Right renal cortex interstitium (tissue), 3 donors: ENCODE data around the gene APCDD1. TPM values are rescaled to one million over a fixed set of nuclear protein-coding genes. Genes with fewer than 3 reads are reported as not detected.
"Not testable (repeated sequence)": the region's sequence is repeated elsewhere in the genome, so short reads cannot be mapped to it uniquely, and the experiment has no call there.

Source experiments
- DNase-seq, 3 donors: peaks; one replicate each; pipeline ENCODE4 v3.0.0-alpha.2; 2013; ENCODE audit warnings: low read depth in 3 of 3, low spot score in 2 of 3
- polyA plus RNA-seq, 3 donors: library from polyadenylated mRNA; unstranded; fragments of 120-200 nt; gene quantifications; one replicate each; pipeline ENCODE4 v1.2.1, GENCODE V29; 2013; ENCODE audit not compliant: insufficient read length in 3 of 3

The APCDD1 gene
- polyA plus RNA-seq, 3 donors, result 57.3 to 126 (median 126) TPM

DNA sequence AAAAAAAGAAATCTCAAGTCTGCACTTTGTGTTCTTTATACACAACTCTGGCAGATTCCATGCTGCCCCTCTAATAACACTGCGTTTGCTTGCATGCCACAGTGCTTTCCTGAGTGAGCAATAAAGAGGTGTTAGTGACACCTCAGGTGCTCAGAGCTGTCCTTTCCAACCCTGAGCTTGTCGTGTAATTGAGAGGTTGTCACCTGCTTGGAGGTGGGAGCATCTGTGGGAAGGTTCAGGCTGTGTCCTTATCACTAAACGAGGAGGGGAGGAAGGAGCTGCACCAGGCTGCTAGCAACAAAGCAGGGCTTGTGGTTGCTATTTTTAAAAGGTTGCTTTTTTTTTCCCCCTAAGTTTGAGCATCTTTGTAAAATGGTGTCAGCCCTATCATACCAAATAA, 31.9 kb downstream of the APCDD1 start:
- DNase-seq, result no peak

DNA sequence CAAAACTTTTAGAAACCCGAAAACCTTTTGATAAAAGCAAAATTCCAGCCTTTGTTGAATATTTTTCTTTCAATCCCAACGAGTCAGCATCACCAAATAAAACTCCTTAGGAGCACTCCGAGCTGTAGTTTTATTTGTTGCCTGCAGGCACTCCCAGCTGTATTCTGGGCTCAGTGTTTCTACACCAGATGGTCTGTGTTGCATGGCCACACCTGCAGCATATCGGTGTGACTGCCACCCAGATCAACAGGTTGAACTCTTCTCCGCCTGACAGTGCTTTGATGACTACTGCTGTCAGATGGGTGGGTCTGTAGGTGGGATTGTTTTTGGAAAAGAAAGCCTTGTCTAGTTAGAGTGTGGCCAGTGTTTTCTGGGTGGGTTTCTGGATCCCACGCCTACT, 32.7 kb downstream of the APCDD1 start:
- DNase-seq, result no peak

DNA sequence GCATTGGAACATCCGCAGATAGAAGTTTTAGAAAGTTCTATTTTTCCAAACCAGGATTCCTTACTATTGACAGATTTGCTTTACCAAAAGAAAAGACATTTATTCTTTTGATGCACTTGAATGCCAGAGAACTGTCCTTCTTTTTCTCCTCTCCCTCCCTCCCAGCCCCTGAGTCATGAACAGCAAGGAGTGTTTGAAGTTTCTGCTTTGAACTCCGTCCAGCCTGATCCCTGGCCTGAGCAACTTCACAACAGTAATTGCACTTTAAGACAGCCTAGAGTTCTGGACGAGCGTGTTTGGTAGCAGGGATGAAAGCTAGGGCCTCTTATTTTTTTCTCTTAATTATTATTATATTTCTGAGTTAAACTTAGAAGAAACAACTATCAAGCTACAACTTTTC, 33.6 kb downstream of the APCDD1 start:
- DNase-seq, result no peak

DNA sequence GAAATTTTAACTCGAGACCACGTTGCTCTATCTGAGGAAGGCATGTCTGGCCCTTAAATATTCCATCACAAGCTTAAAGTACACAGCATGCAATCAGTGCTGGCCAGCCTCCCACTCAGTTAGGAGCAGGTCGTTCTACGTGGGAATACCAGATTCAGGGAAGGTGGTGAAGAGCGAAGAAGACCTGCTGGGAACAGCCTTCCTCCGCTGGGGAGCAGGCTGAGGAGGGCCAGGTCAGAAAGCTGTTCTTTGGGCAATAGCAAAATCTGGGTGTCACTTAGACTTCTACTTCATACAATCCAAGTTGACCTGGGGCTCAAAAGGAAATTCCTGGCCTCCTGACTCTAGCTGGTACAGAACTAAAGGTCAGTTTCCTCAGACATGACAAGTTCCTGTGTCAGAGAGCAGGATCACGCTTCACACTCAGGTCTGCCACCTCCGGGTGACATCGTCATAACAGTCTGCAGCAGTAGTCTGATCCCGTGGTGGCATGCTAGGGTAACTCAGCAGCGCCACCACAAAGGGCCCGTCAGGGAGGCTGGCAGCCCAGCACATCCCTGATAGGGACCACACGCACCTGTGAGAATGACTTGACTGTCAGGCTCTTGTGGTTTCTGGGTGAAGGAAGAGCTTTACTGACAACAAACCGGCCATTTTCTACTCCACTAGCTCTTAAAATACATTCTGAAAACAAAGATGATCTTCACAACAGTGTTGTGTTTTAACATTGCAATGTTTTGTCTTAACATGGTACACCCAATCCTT, 36.1 kb downstream of the APCDD1 start:
- no peak for DNase-seq

DNA sequence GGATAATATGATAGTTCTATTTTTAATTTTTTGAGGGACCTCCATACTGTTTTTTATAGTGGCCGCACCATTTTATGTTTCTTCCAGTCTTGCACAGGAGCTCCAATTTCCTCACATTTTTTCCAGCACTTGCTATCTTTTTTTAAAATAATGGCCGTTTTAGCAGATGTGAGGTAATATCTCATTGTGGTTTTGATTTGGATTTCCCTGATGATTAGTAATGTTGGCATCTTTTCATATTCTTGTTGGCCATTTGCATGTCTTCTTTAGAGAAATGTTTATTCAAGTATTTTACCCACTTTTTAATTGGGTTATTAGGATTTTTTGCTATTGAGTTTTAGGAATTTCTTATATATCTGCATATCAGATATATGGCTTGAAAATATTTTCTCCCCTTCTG, 41.5 kb downstream of the APCDD1 start:
- no peak for DNase-seq

DNA sequence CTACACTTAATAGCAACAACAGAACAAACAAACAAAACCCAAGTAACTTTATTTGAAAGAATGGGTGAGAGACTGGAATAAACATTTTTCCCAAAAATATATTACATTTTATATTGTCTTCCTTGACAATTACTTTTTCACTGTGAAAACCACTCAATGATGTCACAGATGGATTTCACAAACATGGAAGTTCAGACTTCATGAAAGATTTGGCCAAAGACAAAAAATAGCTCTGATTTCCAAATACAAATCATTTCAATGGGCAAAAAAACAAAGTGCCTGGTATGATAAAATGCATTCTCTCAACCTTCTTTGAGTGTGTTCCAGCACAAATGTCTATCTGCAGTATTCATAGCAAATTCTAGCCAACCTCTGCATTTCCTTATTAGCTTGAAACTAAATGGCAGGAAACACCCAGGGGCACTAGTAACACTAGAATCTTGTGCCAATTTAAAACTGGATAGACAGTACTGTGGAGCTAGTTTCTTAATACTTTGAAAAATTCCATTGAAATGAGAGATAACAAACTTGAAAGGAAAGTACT, 42.8 kb downstream of the APCDD1 start:
- no peak for DNase-seq

DNA sequence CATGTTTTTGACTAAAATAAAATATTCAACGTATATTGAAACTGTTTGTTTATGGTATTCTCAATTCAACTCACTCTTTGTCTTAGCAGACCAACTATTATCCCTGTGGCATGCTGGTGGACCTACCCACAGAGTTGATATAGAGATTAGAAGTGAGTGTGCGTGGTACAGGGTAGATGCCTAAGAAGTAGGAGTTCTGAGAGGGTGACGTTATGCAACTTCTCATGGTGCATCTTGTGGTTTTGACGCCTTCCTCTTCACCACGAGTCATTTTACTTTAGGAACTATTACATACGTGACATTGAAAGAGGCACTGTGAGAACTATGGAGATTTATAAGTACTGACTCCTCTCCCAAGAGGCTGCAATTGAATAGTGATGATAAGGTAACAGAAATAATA, 44.8 kb downstream of the APCDD1 start:
- DNase-seq, result no peak

DNA sequence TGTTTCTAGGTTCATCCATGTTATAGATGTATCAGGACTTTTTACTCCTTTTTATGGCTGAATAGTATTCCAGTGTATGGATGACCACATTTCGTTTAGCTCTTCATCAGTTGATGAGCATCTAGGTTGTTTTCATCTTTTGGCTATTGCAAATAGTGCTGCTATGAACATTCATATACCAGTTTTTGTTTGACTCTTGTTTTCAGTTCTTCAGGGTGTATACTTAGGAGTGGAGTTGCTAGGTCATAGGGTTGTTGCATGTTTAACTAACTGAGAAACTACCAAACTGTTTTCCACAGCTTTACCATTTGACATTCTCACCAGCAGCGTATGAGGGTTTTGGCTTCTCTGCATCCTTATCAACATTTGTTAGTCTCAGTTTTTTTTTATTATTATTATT, 45.6 kb downstream of the APCDD1 start:
- no peak for DNase-seq

DNA sequence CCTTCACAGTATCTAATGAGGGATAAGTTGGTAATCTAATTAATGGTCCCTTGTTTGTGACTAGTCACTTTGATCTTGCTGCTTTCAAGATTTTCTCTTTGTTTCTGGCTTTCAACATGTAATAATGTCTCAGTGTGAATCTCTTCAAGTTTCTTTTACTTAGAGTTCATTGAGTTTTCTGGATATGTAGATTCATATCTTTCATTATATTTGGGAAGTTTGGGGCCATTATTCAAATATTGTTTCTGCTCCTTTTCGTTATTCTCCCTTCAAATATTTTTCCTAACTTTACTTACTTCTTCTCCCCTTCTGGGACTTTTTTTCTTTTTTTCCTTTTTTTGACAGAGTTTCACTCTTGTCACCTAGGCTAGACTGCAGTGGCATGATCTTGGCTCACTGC, 50.3 kb downstream of the APCDD1 start:
- no peak for DNase-seq

DNA sequence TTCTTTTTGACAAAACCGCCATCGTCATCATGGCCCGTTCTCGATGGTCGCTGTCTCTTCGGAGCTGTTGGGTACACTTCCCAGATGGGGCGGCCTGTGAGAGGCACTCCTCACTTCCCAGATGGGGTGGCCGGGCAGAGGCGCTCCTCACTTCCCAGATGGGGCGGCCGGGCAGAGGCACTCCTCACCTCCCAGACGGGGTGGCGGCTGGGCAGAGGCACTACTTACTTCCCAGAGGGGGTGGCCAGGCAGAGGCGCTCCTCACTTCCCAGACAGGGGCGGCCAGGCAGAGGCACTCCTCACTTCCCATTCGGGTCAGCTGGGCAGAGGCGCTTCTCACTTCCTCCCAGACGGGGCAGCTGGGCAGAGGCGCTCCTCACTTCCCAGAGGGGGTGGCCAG, 51.5 kb downstream of the APCDD1 start:
- not testable (repeated sequence) for DNase-seq

DNA sequence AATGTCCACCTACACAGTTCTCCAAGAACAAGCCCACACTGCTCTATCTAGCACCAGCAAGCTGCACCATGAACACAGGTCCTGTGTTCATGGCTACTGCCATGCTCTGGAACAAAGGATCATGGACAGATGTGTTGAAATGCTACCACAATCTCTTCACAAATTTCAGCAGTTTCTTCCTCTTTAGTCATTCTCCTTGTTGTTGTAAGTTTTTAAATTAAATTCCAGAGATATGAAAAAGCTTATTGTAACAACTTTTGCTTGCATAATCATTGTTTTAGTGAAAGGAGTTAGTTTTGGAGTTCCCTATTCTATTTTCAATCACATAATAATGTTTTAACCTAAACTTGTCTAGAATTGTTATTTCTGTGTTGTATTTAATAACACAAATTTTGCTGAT, 54.2 kb downstream of the APCDD1 start:
- DNase-seq, result no peak

DNA sequence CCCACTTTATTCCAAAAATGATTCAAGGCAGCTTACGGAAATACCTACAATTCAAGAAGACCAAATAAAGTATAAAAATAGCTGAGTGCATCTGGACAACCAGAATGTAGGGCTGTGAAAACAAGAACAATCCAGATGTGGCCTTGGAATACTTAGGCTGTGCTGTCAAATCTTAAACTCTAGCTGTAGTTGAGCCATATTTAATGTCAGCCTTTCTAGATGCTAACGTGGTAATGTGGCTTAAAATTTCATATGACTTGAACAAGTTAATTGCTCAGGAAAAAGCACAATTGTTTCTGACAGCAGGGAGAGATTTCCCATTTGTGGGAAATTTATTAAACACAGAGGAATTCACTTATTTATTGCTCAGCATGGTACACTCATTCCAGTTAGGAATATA, 56.8 kb downstream of the APCDD1 start:
- no peak for DNase-seq

DNA sequence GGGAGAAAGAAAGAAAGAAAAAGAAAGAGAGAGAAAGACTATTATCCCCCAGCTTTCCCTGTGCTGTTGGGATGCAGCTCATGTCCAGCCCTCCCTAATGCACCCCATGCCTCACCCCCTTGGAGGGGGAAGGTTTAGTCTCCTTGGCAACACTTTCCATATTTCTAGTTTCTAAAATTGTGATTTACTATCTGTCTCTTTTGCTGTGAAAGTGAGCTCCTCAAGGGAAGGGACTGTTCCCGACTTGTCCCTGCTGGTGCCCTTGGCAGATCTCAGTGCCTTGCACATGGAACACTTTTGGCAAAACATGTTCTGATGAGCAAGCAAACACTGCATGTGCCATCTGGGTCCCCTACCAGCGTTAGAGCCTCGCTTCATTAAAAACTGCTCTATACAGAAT, 59.6 kb downstream of the APCDD1 start:
- no peak for DNase-seq

DNA sequence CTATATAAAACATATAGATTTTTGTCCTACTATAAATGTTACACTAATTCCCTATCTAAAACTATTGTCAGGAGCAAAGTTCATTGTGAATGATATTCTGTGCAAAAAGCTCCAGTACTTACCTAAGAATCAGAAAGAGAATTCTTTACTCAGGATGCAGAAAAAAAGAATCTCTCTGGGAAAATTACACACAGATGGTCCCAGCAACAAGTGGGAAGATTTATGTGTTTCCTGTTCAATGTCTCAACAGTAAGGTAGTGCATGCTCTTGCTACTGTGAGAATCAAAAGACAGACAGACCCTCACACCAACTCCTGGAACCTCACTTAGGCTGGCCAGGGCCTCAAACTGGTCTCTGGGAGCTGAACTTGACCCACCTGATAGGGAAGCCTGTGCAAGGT, 60.2 kb downstream of the APCDD1 start:
- DNase-seq, result no peak

DNA sequence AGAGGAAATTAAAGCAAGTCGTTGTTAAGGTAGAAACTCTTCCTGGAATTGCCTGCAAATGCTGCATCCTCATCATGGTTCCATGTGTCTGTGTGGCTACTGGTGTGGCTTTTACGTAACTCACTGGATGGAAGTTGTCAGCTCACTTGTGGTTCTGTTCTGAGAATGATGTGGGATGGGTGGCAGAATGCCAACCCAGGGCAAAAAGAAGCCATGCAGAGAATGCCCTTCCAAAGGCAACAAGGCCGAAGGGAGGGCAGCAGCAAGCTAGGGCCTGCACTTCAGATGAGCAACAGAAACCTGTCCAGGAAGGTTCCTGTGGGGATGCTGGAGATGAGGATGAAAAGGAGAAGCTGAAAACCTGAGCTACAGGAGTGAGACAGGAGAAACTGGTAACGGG, 61.0 kb downstream of the APCDD1 start:
- DNase-seq, result no peak

DNA sequence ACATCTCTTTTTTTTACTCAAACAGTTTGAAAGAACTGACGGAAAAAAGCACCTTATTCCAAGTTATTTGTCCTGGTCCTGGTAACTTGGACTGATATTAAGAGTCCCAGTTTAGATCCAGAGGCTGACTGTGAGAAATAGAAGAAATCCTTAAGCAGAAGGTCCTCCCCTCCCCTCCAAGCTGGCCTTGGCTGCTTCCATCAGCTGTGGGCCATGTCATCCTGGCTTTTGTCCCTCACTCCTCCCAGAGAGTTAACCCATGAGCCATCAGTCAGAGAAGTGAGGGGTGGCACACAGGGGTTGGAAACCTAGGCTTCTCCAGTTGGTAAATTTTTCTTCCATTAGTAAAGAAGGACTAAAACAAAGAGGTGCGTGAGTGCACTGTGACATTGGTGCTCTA, 61.6 kb downstream of the APCDD1 start:
- no peak for DNase-seq

DNA sequence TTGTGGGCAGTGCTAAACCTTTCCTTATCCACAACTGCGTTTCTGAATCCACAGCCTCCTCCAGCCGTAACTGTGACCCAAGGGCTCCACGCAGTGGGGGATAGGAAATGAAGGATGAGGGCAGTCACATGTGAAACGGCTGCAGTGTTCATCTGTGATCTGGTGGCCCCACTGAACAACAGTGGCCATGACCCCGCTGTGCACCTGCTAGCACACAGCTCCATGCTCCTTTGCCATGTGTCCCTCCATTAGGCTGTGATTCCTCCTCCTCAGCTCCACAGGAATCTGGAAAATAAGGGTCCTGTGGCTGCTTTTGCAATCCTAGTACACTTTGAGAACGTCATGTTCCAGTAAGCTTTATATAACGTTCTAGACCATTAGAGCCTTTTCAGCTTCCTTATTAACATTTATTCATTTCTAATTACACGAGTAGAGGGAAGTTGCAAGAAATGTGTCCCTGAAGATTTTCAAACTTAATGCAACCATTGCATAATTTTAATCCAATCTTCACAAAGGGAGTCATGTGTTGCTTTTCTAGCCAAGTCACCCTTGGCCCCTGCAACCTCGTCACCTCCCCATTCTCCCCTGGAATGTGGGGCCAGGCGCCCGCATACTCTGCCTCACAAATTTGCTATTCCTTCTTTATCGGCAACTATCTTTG, 64.3 kb downstream of the APCDD1 start:
- DNase-seq, result peak in 1 of 3 donors; percentile 56

DNA sequence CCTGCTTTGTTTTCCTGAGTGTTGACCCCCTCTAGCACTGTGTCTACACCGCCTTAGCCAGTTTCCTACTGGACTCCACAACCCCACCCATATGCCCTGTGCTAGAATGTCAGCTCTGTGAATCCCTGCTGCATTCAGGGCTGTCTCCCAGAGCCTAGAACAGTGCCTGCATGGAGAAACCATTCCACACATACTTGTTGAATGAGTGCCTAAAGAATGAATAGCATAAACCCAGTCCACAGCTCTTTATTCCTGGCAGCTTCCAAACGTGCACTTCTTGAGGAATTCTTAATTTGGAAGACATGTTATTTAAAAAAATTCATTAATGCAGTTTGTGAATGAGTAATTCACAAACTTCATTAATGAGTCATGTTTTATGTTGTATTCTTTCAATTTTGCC, 64.9 kb downstream of the APCDD1 start:
- DNase-seq, result no peak

DNA sequence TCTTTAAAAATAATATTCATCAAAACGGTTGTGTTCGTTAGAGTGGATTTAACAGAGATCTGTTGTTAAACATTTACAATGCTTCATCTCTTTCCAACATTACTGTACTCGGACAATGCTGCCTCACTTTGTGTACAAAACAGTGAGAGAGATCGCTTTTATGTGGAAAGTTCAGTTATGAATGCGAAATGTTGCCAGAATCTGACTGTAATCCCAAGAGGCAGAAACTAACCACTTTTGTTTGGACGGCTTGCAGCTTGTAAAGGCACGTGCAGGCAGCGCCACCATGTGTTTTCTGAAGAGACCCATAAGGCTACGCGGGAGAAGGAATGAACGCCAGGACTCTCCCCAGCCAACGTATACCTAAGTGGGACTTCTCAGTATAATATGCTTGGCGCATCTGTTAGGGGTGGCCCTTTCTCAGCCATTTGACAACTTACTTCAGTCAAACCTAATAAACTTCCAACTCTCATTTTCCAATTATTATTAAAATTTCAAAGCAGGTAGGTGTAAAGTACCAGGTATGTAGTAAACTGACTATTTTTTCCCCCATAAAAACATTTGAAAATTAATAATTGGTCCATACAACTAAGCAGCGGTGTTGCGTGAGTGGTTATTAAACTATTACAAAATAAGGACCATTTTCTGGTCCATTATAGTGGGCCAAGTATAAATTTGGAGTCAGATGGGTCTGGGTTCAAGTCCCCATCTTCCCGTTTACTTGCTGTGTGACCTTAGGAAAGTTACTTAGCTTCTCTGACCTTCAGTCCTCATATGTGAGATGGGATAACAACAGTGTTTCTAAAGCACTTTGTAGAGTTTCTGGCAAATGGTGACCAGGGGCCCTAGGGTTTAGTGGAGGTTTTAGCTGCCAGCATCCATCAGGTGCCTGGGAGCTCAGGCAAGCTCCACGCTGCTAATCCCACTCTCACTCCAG, 65.8 kb downstream of the APCDD1 start:
- DNase-seq, result peak in 2 of 3 donors; percentile 70 to 79

DNA sequence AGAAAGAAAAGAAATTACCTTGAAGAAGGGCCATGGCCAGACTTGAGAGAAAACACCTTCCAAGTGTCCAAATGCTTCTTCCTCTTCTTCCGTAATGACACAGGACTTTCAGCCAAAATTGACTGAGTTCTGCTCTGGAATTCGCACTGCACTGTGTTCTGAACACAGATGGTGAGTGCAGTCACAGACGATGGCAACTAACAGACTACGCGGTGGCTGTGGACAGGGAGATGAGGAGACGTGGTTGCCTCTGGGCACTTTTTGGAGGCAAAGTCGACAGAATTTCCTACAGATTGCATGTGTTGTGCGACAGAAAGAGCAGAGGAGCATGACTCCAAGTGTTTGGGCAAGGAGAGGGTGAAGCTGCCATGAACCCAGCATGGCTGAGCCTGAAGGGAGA, 67.1 kb downstream of the APCDD1 start:
- DNase-seq, result no peak

DNA sequence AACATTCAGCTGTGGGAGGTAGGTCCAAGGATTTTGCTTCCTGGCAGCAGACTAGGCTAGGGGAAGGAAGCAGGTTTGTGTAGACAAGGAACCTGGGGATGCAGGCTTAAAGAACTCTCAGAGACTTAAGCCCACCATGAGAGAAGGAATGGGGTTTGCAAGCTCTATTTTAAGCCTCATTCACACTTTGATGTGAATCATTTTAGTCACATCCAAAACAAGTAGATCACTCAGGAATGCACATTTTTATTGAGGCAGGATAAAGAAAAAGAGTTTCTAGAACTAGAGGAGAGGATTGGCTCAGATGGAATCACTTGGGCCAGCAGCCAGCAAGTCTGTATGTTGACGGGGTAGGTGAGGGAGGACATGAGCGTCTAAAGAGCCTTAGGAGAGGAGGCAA, 68.1 kb downstream of the APCDD1 start:
- no peak for DNase-seq
